Umbilical cord (tissue), 2 donors: ENCODE results near the gene PLXNB1. TPM values are rescaled to one million over a fixed set of nuclear protein-coding genes. Genes with fewer than 3 reads are reported as not detected.
"Not testable (repeated sequence)": the region's sequence is repeated elsewhere in the genome, so short reads cannot be mapped to it uniquely, and the experiment has no call there.

Experiments used
- DNase-seq: peaks from one replicate; pipeline ENCODE4 v3.0.0-alpha.2; 2015; ENCODE audit warnings: low spot score
- total RNA-seq: library from RNA; depleted of rRNA; stranded (reverse); fragments of >200 nt; gene quantifications from one replicate; pipeline ENCODE4 v1.2.3, GENCODE V29; 2014; ENCODE audit warnings: low replicate concordance; ENCODE audit not compliant: insufficient read depth

Gene PLXNB1
- total RNA-seq, 1 donor from 2014 or later, result 68.6 TPM

GRCh38 chr3:48464713-48465221 lies 34.9 kb upstream of the PLXNB1 start:
- no peak for DNase-seq

- DNase-seq, result no peak
Observed at GRCh38 chr3:48463703-48464102, 33.8 kb upstream of the PLXNB1 start.

GRCh38 chr3:48461767-48462166 lies 31.9 kb upstream of the PLXNB1 start:
- DNase-seq, result not testable (repeated sequence)

- no peak for DNase-seq
Observed at GRCh38 chr3:48460517-48460902, 30.6 kb upstream of the PLXNB1 start.

- DNase-seq, result no peak
Observed at GRCh38 chr3:48459773-48460516, 30.1 kb upstream of the PLXNB1 start.

GRCh38 chr3:48459331-48459730 lies 29.4 kb upstream of the PLXNB1 start:
- DNase-seq, result no peak

- DNase-seq, result no peak
Observed at GRCh38 chr3:48456456-48456855, 26.6 kb upstream of the PLXNB1 start.

GRCh38 chr3:48451270-48451669 lies 21.4 kb upstream of the PLXNB1 start:
- DNase-seq, result no peak

- peak; percentile 90 for DNase-seq
Observed at GRCh38 chr3:48446425-48447193, 16.7 kb upstream of the PLXNB1 start, which contains the start of gene ATRIP. TSS of gene ATRIP (plus strand) at chr3:48446737. CDS start at chr3:48446846, 109 bp downstream.

- no peak for DNase-seq
Observed at GRCh38 chr3:48446043-48446424, 16.1 kb upstream of the PLXNB1 start.

GRCh38 chr3:48445277-48445882 lies 15.5 kb upstream of the PLXNB1 start:
- DNase-seq, result no peak

GRCh38 chr3:48441940-48442339 lies 12.1 kb upstream of the PLXNB1 start:
- peak; percentile 22 for DNase-seq

GRCh38 chr3:48440590-48440958 lies 10.7 kb upstream of the PLXNB1 start:
- no peak for DNase-seq

- DNase-seq, result peak; percentile 99
Observed at GRCh38 chr3:48439820-48440589, 10.1 kb upstream of the PLXNB1 start, which contains the start of the genes CCDC51 and TMA7. TSS of gene CCDC51 (minus strand) at chr3:48440119. CDS start at chr3:48435128, 4,991 bp downstream. TSS of gene TMA7 (plus strand) at chr3:48440257. CDS start at chr3:48440297, 40 bp downstream.

- DNase-seq, result no peak
Observed at GRCh38 chr3:48437812-48438211, 7.9 kb upstream of the PLXNB1 start.

- no peak for DNase-seq
Observed at GRCh38 chr3:48436855-48437254, 7.0 kb upstream of the PLXNB1 start.

- DNase-seq, result no peak
Observed at GRCh38 chr3:48436477-48436787, 6.5 kb upstream of the PLXNB1 start.

- peak; percentile 85 for DNase-seq
Observed at GRCh38 chr3:48435774-48436476, 6.0 kb upstream of the PLXNB1 start.

GRCh38 chr3:48435223-48435595 lies 5.3 kb upstream of the PLXNB1 start:
- DNase-seq, result no peak

- DNase-seq, result no peak
Observed at GRCh38 chr3:48434591-48435222, 4.8 kb upstream of the PLXNB1 start.
